ENCODE measurements around the gene NDUFB10. TPM values are rescaled to one million over a fixed set of nuclear protein-coding genes. Genes with fewer than 3 reads are reported as not detected.
A peak's percentile ranks its signal among the peaks of the same experiment; 100 is the strongest.

The NDUFB10 gene
- total and polyA plus RNA-seq, 4 donors: 93.9 to 195 (median 133) TPM

- TF ChIP-seq HNF4A (conservative IDR thresholded peaks at IDR 0.05) (no peak), TAF1 (conservative IDR thresholded peaks at IDR 0.05) (no peak), CTCF (IDR thresholded peaks at IDR 0.05; ENCODE audit: low read depth, low read length, missing input control) (no peak)
These were observed 48.7 kb downstream of the NDUFB10 start (continued) for GRCh38 chr16:2008009-2008526.

GRCh38 chr16:2008631-2009163 lies 49.4 kb downstream of the NDUFB10 start:
- H3K4me1 ChIP-seq (ENCODE audit: control insufficient read depth in 4 of 4, insufficient read depth in 4 of 4, low read length in 3 of 4): peaks cover 36 to 57% (median 51%) of the 10 kb centered on the region in 4 donors
- 1% methylated on average over 23 of the region's 23 CpGs for WGBS
- peaks cover 0 to 2% (median 0%) of the 10 kb centered on the region in 4 donors for H3K36me3 ChIP-seq (ENCODE audit: control insufficient read depth in 4 of 4, insufficient read depth in 3 of 4, low read depth in 1 of 4, low read length in 3 of 4)
- no peaks in the 10 kb centered on the region for H3K9me3 ChIP-seq (ENCODE audit: control insufficient read depth in 4 of 4, low read length in 3 of 4)
- peak overlapping the region; percentile 75 to 93 (median 80) for H3K4me3 ChIP-seq (ENCODE audit: low read depth in 1 of 3, low read length in 3 of 3)
- TF ChIP-seq FOXA1 (IDR thresholded peaks at IDR 0.05) (no peak), FOXA2 (IDR thresholded peaks at IDR 0.05) (no peak), TAF1 (conservative IDR thresholded peaks at IDR 0.05) (no peak), MAX (IDR thresholded peaks at IDR 0.05) (no peak), CTCF (IDR thresholded peaks at IDR 0.05; ENCODE audit: low read depth, low read length, missing input control) (no peak), ATF3 (IDR thresholded peaks at IDR 0.05) (no peak), SP1 (IDR thresholded peaks at IDR 0.05) (peak; percentile 48), GABPA (IDR thresholded peaks at IDR 0.05 in 1 of 2, conservative IDR thresholded peaks at IDR 0.05 in 1 of 2) (peak in 1 of 2 donors; percentile 75), ZBTB33 (IDR thresholded peaks at IDR 0.05) (no peak), NR2F2 (IDR thresholded peaks at IDR 0.05) (peak; percentile 53), YY1 (IDR thresholded peaks at IDR 0.05) (peak; percentile 36), EGR1 (IDR thresholded peaks at IDR 0.05; ENCODE audit: low read depth in 2 of 2) (no peak), RAD21 (IDR thresholded peaks at IDR 0.05) (peak; percentile 24 to 38), HNF4A (conservative IDR thresholded peaks at IDR 0.05) (peak; percentile 48 to 66), REST (IDR thresholded peaks at IDR 0.05) (peak; percentile 47), JUND (IDR thresholded peaks at IDR 0.05) (peak in 1 of 2 donors; percentile 56), RXRA (IDR thresholded peaks at IDR 0.05) (peak in 1 of 2 donors; percentile 74), HNF4G (IDR thresholded peaks at IDR 0.05) (no peak)
- DNase-seq (ENCODE audit: low spot score): no peak
- peak overlapping the region; percentile 60 to 78 for H3K27ac ChIP-seq (ENCODE audit: low read depth in 1 of 2, low read length in 2 of 2)
- no peaks in the 10 kb centered on the region for H3K27me3 ChIP-seq (ENCODE audit: control insufficient read depth in 4 of 4, insufficient read depth in 4 of 4, low read length in 3 of 4)
- H3K9ac ChIP-seq (ENCODE audit: low read depth in 1 of 2, low read length in 2 of 2): peak overlapping the region; percentile 41 to 79
